ENCODE measurements around the gene GCSH. TPM values are rescaled to one million over a fixed set of nuclear protein-coding genes. Genes with fewer than 3 reads are reported as not detected.

Gene GCSH
- total and polyA plus RNA-seq, 2 of the 13 experiments (the other 11 are each of a cell fraction or from before 2014, with no cell fraction given), result 35.9 to 103 TPM

- TF ChIP-seq ARNT2 (CRISPR knock-in tag; IDR thresholded peaks at IDR 0.05; ENCODE audit: low read depth) (peak; percentile 41; the same call in 1 of the 2 replicates), HNRNPK (IDR thresholded peaks at IDR 0.05; ENCODE audit: low read depth, low read length, poor library complexity, severe bottlenecking) (no peak), DR1 (CRISPR knock-in tag; IDR thresholded peaks at IDR 0.05) (peak; percentile 24; the same call in 1 of the 2 replicates), ZNF326 (CRISPR knock-in tag; IDR thresholded peaks at IDR 0.05; ENCODE audit: borderline replicate concordance) (no peak), MBNL3 (CRISPR knock-in tag; conservative IDR thresholded peaks at IDR 0.05) (no peak), FOSL1 (CRISPR knock-in tag; IDR thresholded peaks at IDR 0.05; ENCODE audit: borderline replicate concordance) (no peak), MTA3 (CRISPR knock-in tag; IDR thresholded peaks at IDR 0.05) (no peak), ZNF883 (CRISPR knock-in tag; IDR thresholded peaks at IDR 0.05; ENCODE audit: not compliant biosample characterization) (no peak), TMF1 (CRISPR knock-in tag; IDR thresholded peaks at IDR 0.05; ENCODE audit: low read depth) (no peak), JUND (CRISPR knock-in tag; IDR thresholded peaks at IDR 0.05) (no peak), ZBTB14 (CRISPR knock-in tag; IDR thresholded peaks at IDR 0.05) (no peak), SP1 (IDR thresholded peaks at IDR 0.05) (no peak), SP1 (CRISPR knock-in tag; IDR thresholded peaks at IDR 0.05) (peak; percentile 53), CENPBD1 (CRISPR knock-in tag; IDR thresholded peaks at IDR 0.05; ENCODE audit: borderline replicate concordance, low read depth) (no peak), PATZ1 (CRISPR knock-in tag; IDR thresholded peaks at IDR 0.05) (no peak; the same call in 1 of the 2 replicates), FOXJ3 (CRISPR knock-in tag; IDR thresholded peaks at IDR 0.05; ENCODE audit: borderline replicate concordance) (no peak), EP300 (IDR thresholded peaks at IDR 0.05; ENCODE audit: low read depth in 2 of 2, low read length in 2 of 2) (peak in 1 of 2 experiments; percentile 52; a peak in 1 of 4 replicates), EP300 (CRISPR knock-in tag; IDR thresholded peaks at IDR 0.05; ENCODE audit: borderline replicate concordance) (no peak), FLYWCH1 (CRISPR knock-in tag; IDR thresholded peaks at IDR 0.05) (no peak), ZBTB44 (CRISPR knock-in tag; IDR thresholded peaks at IDR 0.05) (no peak), ZNF235 (CRISPR knock-in tag; IDR thresholded peaks at IDR 0.05; ENCODE audit: borderline replicate concordance) (peak; percentile 6; the same call in 1 of the 2 replicates), ZNF101 (CRISPR knock-in tag; IDR thresholded peaks at IDR 0.05; ENCODE audit: borderline replicate concordance, low read depth) (no peak), AGO1 (IDR thresholded peaks at IDR 0.05; ENCODE audit: low read depth, low read length, poor library complexity, severe bottlenecking) (no peak)
- TF ChIP-seq, protein P1, sequence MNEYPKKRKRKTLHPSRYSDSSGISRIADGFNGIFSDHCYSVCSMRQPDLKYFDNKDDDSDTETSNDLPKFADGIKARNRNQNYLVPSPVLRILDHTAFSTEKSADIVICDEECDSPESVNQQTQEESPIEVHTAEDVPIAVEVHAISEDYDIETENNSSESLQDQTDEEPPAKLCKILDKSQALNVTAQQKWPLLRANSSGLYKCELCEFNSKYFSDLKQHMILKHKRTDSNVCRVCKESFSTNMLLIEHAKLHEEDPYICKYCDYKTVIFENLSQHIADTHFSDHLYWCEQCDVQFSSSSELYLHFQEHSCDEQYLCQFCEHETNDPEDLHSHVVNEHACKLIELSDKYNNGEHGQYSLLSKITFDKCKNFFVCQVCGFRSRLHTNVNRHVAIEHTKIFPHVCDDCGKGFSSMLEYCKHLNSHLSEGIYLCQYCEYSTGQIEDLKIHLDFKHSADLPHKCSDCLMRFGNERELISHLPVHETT (CRISPR knock-in tag; conservative IDR thresholded peaks at IDR 0.05), result no peak
Measured at GRCh38 chr16:81035398-81035974, 60.7 kb downstream of the GCSH start, which contains the start of gene ATMIN (continued).
